DND-41 (cell line): ENCODE results near the gene ZNHIT1.

Source experiments
- ATAC-seq: fragments of 200-7000 bp; cut with Tn5 transposase; 3 replicates; pipeline ENCODE4 v1.9.1; 2021; ENCODE audit warnings: low read depth; ENCODE audit not compliant: insufficient read depth
- DNase-seq: peaks from one replicate; pipeline ENCODE4 v3.0.0-alpha.2; 2020
- H2AFZ ChIP-seq: 2 replicates; pipeline ENCODE4 v1.6.0; 2012; ENCODE audit warnings: low read depth, low read length
- H3K27ac ChIP-seq: 2 replicates; pipeline ENCODE4 v1.5.1; 2012; ENCODE audit warnings: low read length, inconsistent platforms
- H3K27me3 ChIP-seq: fragments of 200-600 bp; sonication (generic); 2 replicates; pipeline ENCODE4 v1.6.0; 2012; ENCODE audit warnings: low read length, mild to moderate bottlenecking, inconsistent platforms; ENCODE audit not compliant: insufficient read depth, poor library complexity
- H3K36me3 ChIP-seq: 2 replicates; pipeline ENCODE4 v1.5.1; 2012; ENCODE audit warnings: low read length, inconsistent platforms; ENCODE audit not compliant: insufficient read depth
- H3K4me1 ChIP-seq: 2 replicates; pipeline ENCODE4 v1.5.1; 2012; ENCODE audit warnings: mild to moderate bottlenecking, low read length; ENCODE audit not compliant: insufficient read depth
- H3K4me2 ChIP-seq: 2 replicates; pipeline ENCODE4 v1.6.0; 2012; ENCODE audit warnings: mild to moderate bottlenecking, moderate library complexity, low read length, inconsistent platforms; ENCODE audit not compliant: insufficient read depth
- H3K4me3 ChIP-seq, 2 experiments: fragments of 200-600 bp in 1 of 2; shearing (Covaris generic) in 1 of 2; 2 replicates each; pipeline ENCODE4 v1.5.1; 2012 to 2016; ENCODE audit warnings: inconsistent platforms in 2 of 2, low read length in 2 of 2, mild to moderate bottlenecking in 2 of 2, low read depth in 1 of 2, moderate library complexity in 1 of 2
- H3K79me2 ChIP-seq: 2 replicates; pipeline ENCODE4 v1.6.0; 2012; ENCODE audit warnings: low read length, inconsistent platforms; ENCODE audit not compliant: insufficient read depth
- H3K9ac ChIP-seq: 2 replicates; pipeline ENCODE4 v1.6.0; 2012; ENCODE audit warnings: low read depth, mild to moderate bottlenecking, inconsistent platforms, low read length, moderate library complexity
- H3K9me3 ChIP-seq: 2 replicates; pipeline ENCODE4 v1.5.1; 2012; ENCODE audit warnings: low read length, moderate library complexity, mild to moderate bottlenecking, inconsistent platforms; ENCODE audit not compliant: insufficient read depth, severe bottlenecking
- H4K20me1 ChIP-seq: 2 replicates; pipeline ENCODE4 v1.6.0; 2012; ENCODE audit warnings: low read length; ENCODE audit not compliant: insufficient read depth
- EZH2 ChIP-seq: IDR thresholded peaks from 3 replicates; pipeline ENCODE4 v1.6.1; 2012; ENCODE audit warnings: borderline replicate concordance, low read depth, mild to moderate bottlenecking, moderate library complexity, low read length, inconsistent platforms; ENCODE audit not compliant: severe bottlenecking
- TF ChIP-seq, protein P1 (sequence below): IDR thresholded peaks from 2 replicates; pipeline ENCODE4 v1.5.1; 2012; ENCODE audit warnings: borderline replicate concordance, low read length, moderate library complexity, mild to moderate bottlenecking; ENCODE audit not compliant: poor library complexity, severe bottlenecking; ENCODE audit errors: extremely low read depth

ZNHIT1 gene

DNA sequence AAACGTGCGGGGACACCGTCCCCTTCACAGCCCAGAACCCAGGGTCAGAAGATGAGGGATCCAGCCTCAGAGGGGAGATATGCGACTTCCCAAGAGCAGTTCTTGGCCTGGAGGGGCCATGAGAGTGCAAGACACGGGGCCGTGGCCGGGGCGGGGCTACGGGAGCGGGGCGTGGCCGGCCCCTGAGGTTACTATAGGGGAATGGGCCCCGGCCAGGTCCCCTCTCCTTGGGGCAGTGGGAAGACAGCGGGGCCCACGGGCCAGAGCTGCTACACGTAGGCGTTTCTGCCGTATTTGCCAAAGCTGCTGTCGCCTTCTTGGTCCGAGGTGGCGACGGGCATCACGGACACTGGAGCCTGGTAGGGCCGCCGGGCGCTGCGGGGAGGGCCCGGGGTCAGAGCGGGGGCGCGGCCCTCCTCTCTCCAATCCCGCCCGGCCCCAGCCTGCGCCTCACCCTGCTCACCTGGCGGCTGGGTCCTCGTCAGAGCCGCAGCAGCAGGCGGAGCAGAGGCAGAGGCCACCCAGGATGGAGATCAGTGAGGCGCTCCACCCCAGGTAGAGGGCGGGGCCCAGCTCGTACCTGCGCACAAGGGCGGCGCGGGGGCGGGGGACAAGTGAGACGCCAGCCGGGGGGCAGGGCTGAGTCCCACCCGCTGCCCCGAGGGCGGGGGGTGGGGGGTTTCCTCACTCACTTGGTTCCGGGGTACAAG lies 14.3 kb downstream of the ZNHIT1 start:
- no peak overlapping the region for H3K4me2 ChIP-seq
- H3K27ac ChIP-seq, result no peak overlapping the region
- no peaks in the 10 kb centered on the region for H3K4me1 ChIP-seq
- no peaks in the 10 kb centered on the region for H3K9me3 ChIP-seq
- H3K4me3 ChIP-seq, result no peak overlapping the region
- H3K36me3 ChIP-seq, result peaks cover 31% of the 10 kb centered on the region
- no peak overlapping the region for H3K9ac ChIP-seq
- H2AFZ ChIP-seq, result no peak overlapping the region
- no peak for ATAC-seq
- DNase-seq, result no peak
- H3K27me3 ChIP-seq, result no peaks in the 10 kb centered on the region
- no peaks in the 10 kb centered on the region for H3K79me2 ChIP-seq
- TF ChIP-seq, protein P1, sequence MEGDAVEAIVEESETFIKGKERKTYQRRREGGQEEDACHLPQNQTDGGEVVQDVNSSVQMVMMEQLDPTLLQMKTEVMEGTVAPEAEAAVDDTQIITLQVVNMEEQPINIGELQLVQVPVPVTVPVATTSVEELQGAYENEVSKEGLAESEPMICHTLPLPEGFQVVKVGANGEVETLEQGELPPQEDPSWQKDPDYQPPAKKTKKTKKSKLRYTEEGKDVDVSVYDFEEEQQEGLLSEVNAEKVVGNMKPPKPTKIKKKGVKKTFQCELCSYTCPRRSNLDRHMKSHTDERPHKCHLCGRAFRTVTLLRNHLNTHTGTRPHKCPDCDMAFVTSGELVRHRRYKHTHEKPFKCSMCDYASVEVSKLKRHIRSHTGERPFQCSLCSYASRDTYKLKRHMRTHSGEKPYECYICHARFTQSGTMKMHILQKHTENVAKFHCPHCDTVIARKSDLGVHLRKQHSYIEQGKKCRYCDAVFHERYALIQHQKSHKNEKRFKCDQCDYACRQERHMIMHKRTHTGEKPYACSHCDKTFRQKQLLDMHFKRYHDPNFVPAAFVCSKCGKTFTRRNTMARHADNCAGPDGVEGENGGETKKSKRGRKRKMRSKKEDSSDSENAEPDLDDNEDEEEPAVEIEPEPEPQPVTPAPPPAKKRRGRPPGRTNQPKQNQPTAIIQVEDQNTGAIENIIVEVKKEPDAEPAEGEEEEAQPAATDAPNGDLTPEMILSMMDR, result no peak
- no peak for TF ChIP-seq EZH2
- H4K20me1 ChIP-seq, result peaks cover 9% of the 10 kb centered on the region

DNA sequence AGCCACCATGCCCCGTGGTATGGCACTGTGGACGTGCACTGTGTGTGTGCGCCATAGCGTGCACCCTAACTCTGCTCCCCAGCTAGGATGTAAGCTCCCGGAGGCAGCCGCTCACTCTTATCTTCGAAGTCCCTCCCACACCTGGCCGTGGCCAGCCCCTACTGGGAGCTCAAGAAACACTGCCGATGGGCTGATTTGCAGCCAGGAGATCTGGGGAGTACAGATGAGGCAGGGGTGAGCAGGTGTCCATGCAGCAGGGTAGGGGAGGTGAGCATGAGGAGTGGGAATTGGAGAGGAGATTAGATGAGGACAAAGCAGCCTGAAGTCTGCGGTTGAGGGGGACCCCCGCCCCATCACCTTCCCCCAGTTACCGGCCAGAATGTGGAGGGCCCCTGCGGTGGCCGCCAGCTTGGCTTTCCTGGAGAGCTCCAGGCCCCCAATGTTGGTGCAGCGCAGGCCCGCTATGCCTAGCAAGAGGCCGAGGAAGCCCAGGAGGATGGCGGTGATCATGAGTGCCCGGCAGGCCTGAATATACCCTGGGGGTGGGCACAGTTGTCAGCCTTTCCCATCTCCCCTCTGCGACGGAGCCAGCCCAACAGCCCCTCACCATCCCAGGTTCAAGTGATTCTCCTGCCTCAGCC lies 16.1 kb downstream of the ZNHIT1 start:
- H3K79me2 ChIP-seq, result no peaks in the 10 kb centered on the region

DNA sequence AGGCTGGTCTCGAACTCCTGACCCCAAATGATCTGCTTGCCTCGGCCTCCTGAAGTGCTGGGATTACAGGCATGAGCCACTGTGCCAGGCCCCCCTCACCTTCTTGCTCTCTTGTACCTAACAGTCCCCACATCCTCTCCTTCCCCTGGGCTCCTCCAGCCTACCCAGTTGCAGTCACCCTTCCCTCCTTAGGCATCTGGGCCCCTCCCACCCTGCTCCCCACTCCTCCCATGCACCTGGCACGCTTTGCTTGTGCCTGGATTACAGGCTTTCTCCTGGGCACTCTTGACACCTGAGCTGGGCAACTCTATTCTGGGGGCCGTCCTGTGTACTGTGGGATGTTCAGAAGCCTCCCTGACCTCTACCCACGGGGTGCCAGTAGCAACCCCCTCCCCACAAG lies 16.7 kb downstream of the ZNHIT1 start:
- no peak overlapping the region for H3K27ac ChIP-seq
- peaks cover 46% of the 10 kb centered on the region for H3K36me3 ChIP-seq
- H3K9ac ChIP-seq, result no peak overlapping the region
- H3K79me2 ChIP-seq, result no peaks in the 10 kb centered on the region
- H3K9me3 ChIP-seq, result no peaks in the 10 kb centered on the region
- ATAC-seq (peak; percentile 34; the same call in 1 of the 3 replicates), DNase-seq (no peak)
- H3K27me3 ChIP-seq, result no peaks in the 10 kb centered on the region
- H3K4me1 ChIP-seq, result no peaks in the 10 kb centered on the region
- peaks cover 16% of the 10 kb centered on the region for H4K20me1 ChIP-seq
- H3K4me3 ChIP-seq, result no peak overlapping the region
- H2AFZ ChIP-seq, result no peak overlapping the region
- H3K4me2 ChIP-seq, result no peak overlapping the region
- no peak for TF ChIP-seq EZH2
- TF ChIP-seq, protein P1, result no peak

More for the DNA sequence above, 16.1 kb downstream of the ZNHIT1 start:
- Histone ChIP-seq H3K27me3 (no peaks in the 10 kb centered on the region), H2AFZ (no peak overlapping the region), H4K20me1 (peaks cover 12% of the 10 kb centered on the region), H3K36me3 (peaks cover 43% of the 10 kb centered on the region), H3K4me3 (no peak overlapping the region), H3K9me3 (no peaks in the 10 kb centered on the region), H3K27ac (no peak overlapping the region), H3K4me1 (no peaks in the 10 kb centered on the region), H3K9ac (no peak overlapping the region), H3K4me2 (no peak overlapping the region)
- ATAC-seq, result no peak
- no peak for DNase-seq
- TF ChIP-seq, protein P1, result no peak
- TF ChIP-seq EZH2, result no peak
